H9 (cell line): ENCODE results near the gene MARK4. TPM values are rescaled to one million over a fixed set of nuclear protein-coding genes. Genes with fewer than 3 reads are reported as not detected.

Experiments
- DNase-seq: peaks from one replicate; pipeline ENCODE4 v3.0.0-alpha.2; 2017
- H2AFZ ChIP-seq: one replicate; pipeline ENCODE4 v1.6.1; 2013; ENCODE audit warnings: mild to moderate bottlenecking, low read length, control low read depth, moderate library complexity
- H2AK5ac ChIP-seq: 2 replicates; pipeline ENCODE4 v1.6.1; 2013; ENCODE audit warnings: low read length, control low read depth, mixed read lengths; ENCODE audit not compliant: insufficient read length
- H2BK120ac ChIP-seq: one replicate; pipeline ENCODE4 v1.6.1; 2013; ENCODE audit warnings: low read depth, mild to moderate bottlenecking, low read length, control low read depth, inconsistent platforms; ENCODE audit not compliant: poor library complexity, severe bottlenecking
- H2BK12ac ChIP-seq: 2 replicates; pipeline ENCODE4 v1.6.1; 2013; ENCODE audit warnings: low read length, control low read depth, mixed read lengths, low read depth; ENCODE audit not compliant: insufficient read length
- H2BK15ac ChIP-seq: 2 replicates; pipeline ENCODE4 v1.6.1; 2013; ENCODE audit warnings: low read depth, low read length, control low read depth
- H2BK20ac ChIP-seq: one replicate; pipeline ENCODE4 v1.6.1; 2013; ENCODE audit warnings: low read depth, mild to moderate bottlenecking, low read length, control low read depth, inconsistent platforms; ENCODE audit not compliant: poor library complexity, severe bottlenecking
- H2BK5ac ChIP-seq: 2 replicates; pipeline ENCODE4 v1.6.1; 2013; ENCODE audit warnings: low read length, control low read depth, mixed read lengths; ENCODE audit not compliant: insufficient read length
- H3K14ac ChIP-seq: 2 replicates; pipeline ENCODE4 v1.6.1; 2013; ENCODE audit warnings: low read length, control low read depth; ENCODE audit not compliant: insufficient read depth
- H3K18ac ChIP-seq: 2 replicates; pipeline ENCODE4 v1.6.1; 2013; ENCODE audit warnings: low read depth, mild to moderate bottlenecking, mixed read lengths, low read length, control low read depth; ENCODE audit not compliant: insufficient read length
- H3K23ac ChIP-seq: 2 replicates; pipeline ENCODE4 v1.6.1; 2013; ENCODE audit warnings: low read length, control low read depth, mixed read lengths, low read depth; ENCODE audit not compliant: insufficient read length
- H3K23me2 ChIP-seq: 2 replicates; pipeline ENCODE4 v1.6.1; 2013; ENCODE audit warnings: low read depth, mild to moderate bottlenecking, mixed read lengths, low read length, control low read depth; ENCODE audit not compliant: insufficient read length, poor library complexity, severe bottlenecking
- H3K27ac ChIP-seq: 2 replicates; pipeline ENCODE4 v1.5.1; 2013; ENCODE audit warnings: low read length, control low read depth, mixed read lengths, low read depth; ENCODE audit not compliant: insufficient read length
- H3K27me3 ChIP-seq: 2 replicates; pipeline ENCODE4 v1.6.1; 2013; ENCODE audit warnings: low read length, control low read depth, inconsistent platforms; ENCODE audit not compliant: insufficient read depth
- H3K4ac ChIP-seq: 2 replicates; pipeline ENCODE4 v1.6.1; 2013; ENCODE audit warnings: low read depth, mild to moderate bottlenecking, control low read depth, inconsistent platforms, low read length, moderate library complexity
- H3K4me1 ChIP-seq: 2 replicates; pipeline ENCODE4 v1.6.1; 2013; ENCODE audit warnings: low read length, control low read depth, inconsistent platforms; ENCODE audit not compliant: insufficient read depth
- H3K4me2 ChIP-seq: 2 replicates; pipeline ENCODE4 v1.6.1; 2013; ENCODE audit warnings: low read length, control low read depth, mixed read lengths; ENCODE audit not compliant: insufficient read length, insufficient read depth
- H3K56ac ChIP-seq: 2 replicates; pipeline ENCODE4 v1.6.1; 2013; ENCODE audit warnings: low read depth, mild to moderate bottlenecking, mixed read lengths, low read length, control low read depth; ENCODE audit not compliant: insufficient read length
- H3K79me1 ChIP-seq: 2 replicates; pipeline ENCODE4 v1.6.1; 2013; ENCODE audit warnings: low read depth, mild to moderate bottlenecking, moderate library complexity, low read length, control low read depth, inconsistent platforms; ENCODE audit not compliant: insufficient read depth, poor library complexity, severe bottlenecking
- H3K79me2 ChIP-seq: 2 replicates; pipeline ENCODE4 v1.6.1; 2013; ENCODE audit warnings: low read length, control low read depth, inconsistent platforms; ENCODE audit not compliant: insufficient read depth
- H3K9ac ChIP-seq: 2 replicates; pipeline ENCODE4 v1.6.1; 2013; ENCODE audit warnings: low read length, control low read depth, mixed read lengths; ENCODE audit not compliant: insufficient read length; ENCODE audit errors: extremely low read depth
- H3K9me3 ChIP-seq: one replicate; pipeline ENCODE4 v1.6.1; 2013; ENCODE audit warnings: low read depth, low read length, inconsistent platforms; ENCODE audit not compliant: control insufficient read depth
- H3T11ph ChIP-seq: one replicate; pipeline ENCODE4 v1.6.1; 2013; ENCODE audit warnings: mild to moderate bottlenecking, low read length, control low read depth, inconsistent platforms
- H4K20me1 ChIP-seq: one replicate; pipeline ENCODE4 v1.6.1; 2013; ENCODE audit not compliant: control insufficient read depth, insufficient read length, insufficient read depth
- H4K5ac ChIP-seq: 2 replicates; pipeline ENCODE4 v1.6.1; 2013; ENCODE audit warnings: low read depth, mild to moderate bottlenecking, mixed read lengths, low read length, control low read depth; ENCODE audit not compliant: insufficient read length
- H4K8ac ChIP-seq: replicated peaks from 2 replicates; pipeline ENCODE4 v1.6.1; 2013; ENCODE audit warnings: low read length, control low read depth, mixed read lengths, low read depth; ENCODE audit not compliant: insufficient read length
- H4K91ac ChIP-seq: 2 replicates; pipeline ENCODE4 v1.6.1; 2013; ENCODE audit warnings: low read depth, mild to moderate bottlenecking, moderate library complexity, mixed read lengths, low read length, control low read depth; ENCODE audit not compliant: insufficient read length
- H3K27ac Mint-ChIP-seq, 3 experiments: 2 replicates in 2 of 3; 3 replicates in 1 of 3; pipeline ENCODE4 v1.8.0; 2020 to 2021; ENCODE audit warnings: mixed read lengths in 3 of 3, mild to moderate bottlenecking in 1 of 3, moderate library complexity in 1 of 3
- H3K27me3 Mint-ChIP-seq: 2 replicates; pipeline ENCODE4 v1.8.0; 2021; ENCODE audit warnings: low read depth, mild to moderate bottlenecking, moderate library complexity, mixed read lengths
- H3K36me3 Mint-ChIP-seq, 3 experiments: 2 replicates in 2 of 3; 3 replicates in 1 of 3; pipeline ENCODE4 v1.8.0; 2020 to 2021; ENCODE audit warnings: low read depth in 3 of 3, mixed read lengths in 3 of 3; ENCODE audit not compliant: insufficient read depth in 1 of 3
- H3K4me1 Mint-ChIP-seq, 2 experiments: 2 replicates each; pipeline ENCODE4 v1.8.0; 2020; ENCODE audit warnings: mixed read lengths in 2 of 2
- H3K4me3 Mint-ChIP-seq, 2 experiments: 2 replicates in 1 of 2; 3 replicates in 1 of 2; pipeline ENCODE4 v1.8.0; 2020 to 2021; ENCODE audit warnings: mild to moderate bottlenecking in 2 of 2, mixed read lengths in 2 of 2, moderate library complexity in 1 of 2
- H3K9me3 Mint-ChIP-seq, 2 experiments: 2 replicates in 1 of 2; 3 replicates in 1 of 2; pipeline ENCODE4 v1.8.0; 2020; ENCODE audit warnings: mild to moderate bottlenecking in 2 of 2, mixed read lengths in 2 of 2, moderate library complexity in 1 of 2
- WGBS: extraction: QIAGEN DNeasy Blood & Tissue Kit; methylation state at CpG from one replicate; pipeline ENCODE4 v1.1.7; 2013; ENCODE audit warnings: missing lambda C conversion rate, low lambda C conversion rate, mixed read lengths; ENCODE audit not compliant: insufficient read length; ENCODE audit errors: extremely low coverage; 5-methylcytosine and 5-hydroxymethylcytosine counted together
- total RNA-seq: library from RNA; stranded (reverse); gene quantifications from 2 replicates; pipeline ENCODE4 v1.2.1, GENCODE V29; 2021
- TF ChIP-seq, protein P1 (sequence below): fragments of 200-600 bp; sonication (generic); conservative IDR thresholded peaks from 3 replicates; pipeline ENCODE4 v1.8.0; 2021; ENCODE audit warnings: antibody characterized with exemption, mild to moderate bottlenecking

Gene MARK4
- total RNA-seq, 1 experiment from 2014 or later, result 44.7 TPM

DNA sequence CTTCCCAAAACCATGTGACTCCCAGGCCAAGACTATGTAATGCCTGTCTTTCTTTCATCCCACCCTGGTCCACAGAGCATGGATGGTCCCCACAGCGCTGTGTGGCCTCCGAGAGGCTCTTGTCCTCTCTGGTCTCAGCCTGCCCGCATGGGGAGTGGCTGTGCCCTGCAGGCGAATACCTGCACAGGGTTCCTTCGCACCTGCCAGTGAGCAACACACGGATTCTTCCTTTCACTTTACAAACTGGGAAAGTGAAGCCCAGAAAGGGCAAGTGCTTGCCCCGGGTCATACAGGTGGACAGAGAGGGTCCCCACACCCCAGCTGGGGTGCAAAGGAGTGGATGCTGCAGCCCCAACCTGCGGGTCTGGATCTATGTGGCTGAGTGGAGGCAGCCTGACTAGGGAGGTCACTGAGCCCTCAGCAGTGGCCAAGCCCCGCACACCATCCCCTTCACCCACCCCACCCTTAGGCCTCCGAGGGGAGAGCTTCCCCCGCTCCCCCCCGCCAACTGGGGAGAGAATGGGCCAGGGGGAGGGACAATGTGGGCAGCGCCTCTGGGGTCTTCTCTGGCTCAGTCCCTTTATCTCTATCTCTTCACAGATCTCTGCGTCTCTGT is 747 bp upstream of the MARK4 start:
- Histone ChIP-seq H3K18ac (no peak overlapping the region), H4K91ac (no peak overlapping the region), H3K23ac (no peak overlapping the region), H3K4me2 (peak overlapping the region; percentile 71), H2BK12ac (no peak overlapping the region), H2BK15ac (no peak overlapping the region), H3K14ac (no peak overlapping the region), H4K20me1 (no peaks in the 10 kb centered on the region), H3K23me2 (peaks cover 12% of the 10 kb centered on the region), H3T11ph (no peak overlapping the region), H2BK120ac (no peak overlapping the region), H3K79me1 (peaks cover 7% of the 10 kb centered on the region), H3K79me2 (no peaks in the 10 kb centered on the region), H3K4me1 (no peaks in the 10 kb centered on the region), H2AK5ac (no peak overlapping the region), H3K9me3 (no peaks in the 10 kb centered on the region), H4K8ac (no peak overlapping the region), H2BK5ac (no peak overlapping the region), H2AFZ (no peak overlapping the region), H2BK20ac (no peak overlapping the region), H3K27me3 (peaks cover 2% of the 10 kb centered on the region; the same call in 1 of the 2 replicates), H4K5ac (no peak overlapping the region), H3K56ac (no peak overlapping the region), H3K27ac (no peak overlapping the region), H3K9ac (no peak overlapping the region), H3K4ac (no peak overlapping the region)
- H3K4me1 Mint-ChIP-seq, result peaks cover 16 to 19% of the 10 kb centered on the region in 2 experiments
- no peaks in the 10 kb centered on the region; a peak in 2 of 5 replicates for H3K9me3 Mint-ChIP-seq
- no peak for DNase-seq
- TF ChIP-seq, protein P1, sequence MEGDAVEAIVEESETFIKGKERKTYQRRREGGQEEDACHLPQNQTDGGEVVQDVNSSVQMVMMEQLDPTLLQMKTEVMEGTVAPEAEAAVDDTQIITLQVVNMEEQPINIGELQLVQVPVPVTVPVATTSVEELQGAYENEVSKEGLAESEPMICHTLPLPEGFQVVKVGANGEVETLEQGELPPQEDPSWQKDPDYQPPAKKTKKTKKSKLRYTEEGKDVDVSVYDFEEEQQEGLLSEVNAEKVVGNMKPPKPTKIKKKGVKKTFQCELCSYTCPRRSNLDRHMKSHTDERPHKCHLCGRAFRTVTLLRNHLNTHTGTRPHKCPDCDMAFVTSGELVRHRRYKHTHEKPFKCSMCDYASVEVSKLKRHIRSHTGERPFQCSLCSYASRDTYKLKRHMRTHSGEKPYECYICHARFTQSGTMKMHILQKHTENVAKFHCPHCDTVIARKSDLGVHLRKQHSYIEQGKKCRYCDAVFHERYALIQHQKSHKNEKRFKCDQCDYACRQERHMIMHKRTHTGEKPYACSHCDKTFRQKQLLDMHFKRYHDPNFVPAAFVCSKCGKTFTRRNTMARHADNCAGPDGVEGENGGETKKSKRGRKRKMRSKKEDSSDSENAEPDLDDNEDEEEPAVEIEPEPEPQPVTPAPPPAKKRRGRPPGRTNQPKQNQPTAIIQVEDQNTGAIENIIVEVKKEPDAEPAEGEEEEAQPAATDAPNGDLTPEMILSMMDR, result no peak
- peak overlapping the region; percentile 73 to 87 for H3K4me3 Mint-ChIP-seq
- H3K27me3 Mint-ChIP-seq, result peaks cover 29% of the 10 kb centered on the region
- WGBS, result no CpG with 5 or more reads among the region's 14 CpGs
- H3K36me3 Mint-ChIP-seq, result peaks cover 0 to 7% (median 3%) of the 10 kb centered on the region in 3 experiments; a peak in 3 of 7 replicates
- no peak overlapping the region; a peak in 1 of 7 replicates for H3K27ac Mint-ChIP-seq
